Lung (tissue), 12 donors: ENCODE measurements around the gene SV2B. TPM values are rescaled to one million over a fixed set of nuclear protein-coding genes. Genes with fewer than 3 reads are reported as not detected.

Source experiments
- ATAC-seq: fragments of 200-7000 bp; cut with Tn5 transposase; one replicate; pipeline ENCODE4 v1.9.1; 2020; ENCODE audit warnings: moderate number of reproducible peaks; ENCODE audit not compliant: insufficient read depth, low FRiP score
- DNase-seq, 3 donors: peaks; one replicate each; pipeline ENCODE4 v3.0.0-alpha.2; 2013 to 2017
- H3K27ac ChIP-seq, 2 donors: one replicate each; pipeline ENCODE4 v1.5.1; 2013; ENCODE audit warnings: mild to moderate bottlenecking in 2 of 2, moderate library complexity in 2 of 2, control low read depth in 1 of 2, inconsistent platforms in 1 of 2, low read depth in 1 of 2, low read length in 1 of 2
- H3K27me3 ChIP-seq, 3 donors: one replicate each; pipeline ENCODE4 v1.5.1; 2013; ENCODE audit warnings: low read length in 2 of 3; ENCODE audit not compliant: control insufficient read depth in 3 of 3, insufficient read depth in 3 of 3
- H3K36me3 ChIP-seq, 4 donors: one replicate each; pipeline ENCODE4 v1.5.1; 2013; ENCODE audit warnings: low read length in 4 of 4, mild to moderate bottlenecking in 1 of 4, moderate library complexity in 1 of 4; ENCODE audit not compliant: control insufficient read depth in 4 of 4, insufficient read depth in 4 of 4
- H3K4me1 ChIP-seq, 5 donors: one replicate each; pipeline ENCODE4 v1.5.1; 2013; ENCODE audit warnings: low read length in 5 of 5, mild to moderate bottlenecking in 2 of 5, moderate library complexity in 1 of 5; ENCODE audit not compliant: control insufficient read depth in 5 of 5, insufficient read depth in 5 of 5
- H3K4me3 ChIP-seq: one replicate; pipeline ENCODE4 v1.5.1; 2013; ENCODE audit warnings: mild to moderate bottlenecking, control low read depth, moderate library complexity
- H3K9ac ChIP-seq, 2 donors: one replicate each; pipeline ENCODE4 v1.5.1; 2013; ENCODE audit warnings: low read length in 2 of 2, control low read depth in 1 of 2; ENCODE audit not compliant: insufficient read depth in 1 of 2
- H3K9me3 ChIP-seq, 4 donors: one replicate each; pipeline ENCODE4 v1.5.1; 2013; ENCODE audit warnings: low read length in 3 of 4, mild to moderate bottlenecking in 1 of 4, moderate library complexity in 1 of 4; ENCODE audit not compliant: control insufficient read depth in 4 of 4, insufficient read depth in 3 of 4
- CTCF ChIP-seq: IDR thresholded peaks from 2 replicates; pipeline ENCODE4 v1.5.1; 2012; ENCODE audit warnings: mild to moderate bottlenecking; ENCODE audit errors: control extremely low read depth, extremely low read depth
- WGBS, 2 donors: extraction: QIAGEN DNeasy Blood & Tissue Kit; methylation state at CpG; one replicate each; pipeline ENCODE4 v1.1.7; 2013; 5-methylcytosine and 5-hydroxymethylcytosine counted together
- polyA plus RNA-seq, 2 donors: library from polyadenylated mRNA; stranded (reverse); fragments of 200-250 nt; gene quantifications; one replicate each; pipeline ENCODE4 v1.2.1, GENCODE V29; 2013
- total RNA-seq, 2 donors: library from RNA; depleted of rRNA in 1 of 2; stranded (reverse); fragments of >200 nt in 1 of 2; gene quantifications; one replicate each; pipeline ENCODE4 v1.2.1, GENCODE V29; 2014 to 2021
- donor health status: control.
- donor health status: control.
- donor health status: Bipolar disorder and iron deficiency.
- donor health status: healthy.
- donor health status: DM: yes; HTN: yes; CAD: no.

The SV2B gene
- total and polyA plus RNA-seq, 4 donors = 0.12 to 2.8 (median 0.90) TPM

- no peaks in the 10 kb centered on the region for H3K9me3 ChIP-seq
- 83 to 88% methylated on average over 4 of the region's 4 CpGs for WGBS, 2 donors
- no peaks in the 10 kb centered on the region for H3K4me1 ChIP-seq
- TF ChIP-seq CTCF = no peak
- no peak overlapping the region for H3K27ac ChIP-seq
- DNase-seq (no peak), ATAC-seq (no peak)
- H3K4me3 ChIP-seq = no peak overlapping the region
- peaks cover 0 to 2% (median 0%) of the 10 kb centered on the region in 3 donors for H3K27me3 ChIP-seq
- no peaks in the 10 kb centered on the region for H3K36me3 ChIP-seq
- no peak overlapping the region for H3K9ac ChIP-seq
Observed at GRCh38 chr15:91281947-91282346, 181.9 kb downstream of the SV2B start.

GRCh38 chr15:91282486-91282885 lies 182.4 kb downstream of the SV2B start:
- WGBS, 2 donors = 44 to 48% methylated on average over 1 of the region's 1 CpG
- Histone ChIP-seq H3K27me3 (peaks cover 0 to 2% (median 0%) of the 10 kb centered on the region in 3 donors), H3K36me3 (no peaks in the 10 kb centered on the region), H3K4me3 (no peak overlapping the region), H3K9me3 (no peaks in the 10 kb centered on the region), H3K9ac (no peak overlapping the region), H3K4me1 (no peaks in the 10 kb centered on the region), H3K27ac (no peak overlapping the region)
- DNase-seq = peak in 2 of 3 donors; percentile 25 to 69
- TF ChIP-seq CTCF = no peak
- ATAC-seq = no peak

- no peak for ATAC-seq
- TF ChIP-seq CTCF = no peak
- DNase-seq = no peak
- Histone ChIP-seq H3K4me3 (no peak overlapping the region), H3K27ac (no peak overlapping the region), H3K36me3 (no peaks in the 10 kb centered on the region), H3K27me3 (peaks cover 0 to 3% (median 2%) of the 10 kb centered on the region in 3 donors), H3K4me1 (no peaks in the 10 kb centered on the region), H3K9me3 (no peaks in the 10 kb centered on the region), H3K9ac (no peak overlapping the region)
- 80 to 89% methylated on average over 2 of the region's 2 CpGs for WGBS, 2 donors
Observed at GRCh38 chr15:91283155-91283554, 183.1 kb downstream of the SV2B start.

- Histone ChIP-seq H3K36me3 (no peaks in the 10 kb centered on the region), H3K4me3 (no peak overlapping the region), H3K9me3 (no peaks in the 10 kb centered on the region), H3K9ac (no peak overlapping the region), H3K27me3 (peaks cover 0 to 3% (median 2%) of the 10 kb centered on the region in 3 donors), H3K4me1 (no peaks in the 10 kb centered on the region), H3K27ac (no peak overlapping the region)
- DNase-seq (no peak), ATAC-seq (no peak)
- 80 to 87% methylated on average over 13 of the region's 13 CpGs for WGBS, 2 donors
- no peak for TF ChIP-seq CTCF
Observed at GRCh38 chr15:91284758-91285466, 184.9 kb downstream of the SV2B start.
